H9 (cell line): ENCODE measurements around the gene CD2AP. TPM values are rescaled to one million over a fixed set of nuclear protein-coding genes. Genes with fewer than 3 reads are reported as not detected.

Experiments
- DNase-seq: peaks from one replicate; pipeline ENCODE4 v3.0.0-alpha.2; 2017
- H2AFZ ChIP-seq: one replicate; pipeline ENCODE4 v1.6.1; 2013; ENCODE audit warnings: mild to moderate bottlenecking, low read length, control low read depth, moderate library complexity
- H2AK5ac ChIP-seq: 2 replicates; pipeline ENCODE4 v1.6.1; 2013; ENCODE audit warnings: low read length, control low read depth, mixed read lengths; ENCODE audit not compliant: insufficient read length
- H2BK120ac ChIP-seq: one replicate; pipeline ENCODE4 v1.6.1; 2013; ENCODE audit warnings: low read depth, mild to moderate bottlenecking, low read length, control low read depth, inconsistent platforms; ENCODE audit not compliant: poor library complexity, severe bottlenecking
- H2BK12ac ChIP-seq: 2 replicates; pipeline ENCODE4 v1.6.1; 2013; ENCODE audit warnings: low read length, control low read depth, mixed read lengths, low read depth; ENCODE audit not compliant: insufficient read length
- H2BK15ac ChIP-seq: 2 replicates; pipeline ENCODE4 v1.6.1; 2013; ENCODE audit warnings: low read depth, low read length, control low read depth
- H2BK20ac ChIP-seq: one replicate; pipeline ENCODE4 v1.6.1; 2013; ENCODE audit warnings: low read depth, mild to moderate bottlenecking, low read length, control low read depth, inconsistent platforms; ENCODE audit not compliant: poor library complexity, severe bottlenecking
- H2BK5ac ChIP-seq: 2 replicates; pipeline ENCODE4 v1.6.1; 2013; ENCODE audit warnings: low read length, control low read depth, mixed read lengths; ENCODE audit not compliant: insufficient read length
- H3K14ac ChIP-seq: 2 replicates; pipeline ENCODE4 v1.6.1; 2013; ENCODE audit warnings: low read length, control low read depth; ENCODE audit not compliant: insufficient read depth
- H3K18ac ChIP-seq: 2 replicates; pipeline ENCODE4 v1.6.1; 2013; ENCODE audit warnings: low read depth, mild to moderate bottlenecking, mixed read lengths, low read length, control low read depth; ENCODE audit not compliant: insufficient read length
- H3K23ac ChIP-seq: 2 replicates; pipeline ENCODE4 v1.6.1; 2013; ENCODE audit warnings: low read length, control low read depth, mixed read lengths, low read depth; ENCODE audit not compliant: insufficient read length
- H3K23me2 ChIP-seq: 2 replicates; pipeline ENCODE4 v1.6.1; 2013; ENCODE audit warnings: low read depth, mild to moderate bottlenecking, mixed read lengths, low read length, control low read depth; ENCODE audit not compliant: insufficient read length, poor library complexity, severe bottlenecking
- H3K27ac ChIP-seq: 2 replicates; pipeline ENCODE4 v1.5.1; 2013; ENCODE audit warnings: low read length, control low read depth, mixed read lengths, low read depth; ENCODE audit not compliant: insufficient read length
- H3K27me3 ChIP-seq: 2 replicates; pipeline ENCODE4 v1.6.1; 2013; ENCODE audit warnings: low read length, control low read depth, inconsistent platforms; ENCODE audit not compliant: insufficient read depth
- H3K4ac ChIP-seq: 2 replicates; pipeline ENCODE4 v1.6.1; 2013; ENCODE audit warnings: low read depth, mild to moderate bottlenecking, control low read depth, inconsistent platforms, low read length, moderate library complexity
- H3K4me1 ChIP-seq: 2 replicates; pipeline ENCODE4 v1.6.1; 2013; ENCODE audit warnings: low read length, control low read depth, inconsistent platforms; ENCODE audit not compliant: insufficient read depth
- H3K4me2 ChIP-seq: 2 replicates; pipeline ENCODE4 v1.6.1; 2013; ENCODE audit warnings: low read length, control low read depth, mixed read lengths; ENCODE audit not compliant: insufficient read length, insufficient read depth
- H3K56ac ChIP-seq: 2 replicates; pipeline ENCODE4 v1.6.1; 2013; ENCODE audit warnings: low read depth, mild to moderate bottlenecking, mixed read lengths, low read length, control low read depth; ENCODE audit not compliant: insufficient read length
- H3K79me1 ChIP-seq: 2 replicates; pipeline ENCODE4 v1.6.1; 2013; ENCODE audit warnings: low read depth, mild to moderate bottlenecking, moderate library complexity, low read length, control low read depth, inconsistent platforms; ENCODE audit not compliant: insufficient read depth, poor library complexity, severe bottlenecking
- H3K79me2 ChIP-seq: 2 replicates; pipeline ENCODE4 v1.6.1; 2013; ENCODE audit warnings: low read length, control low read depth, inconsistent platforms; ENCODE audit not compliant: insufficient read depth
- H3K9ac ChIP-seq: 2 replicates; pipeline ENCODE4 v1.6.1; 2013; ENCODE audit warnings: low read length, control low read depth, mixed read lengths; ENCODE audit not compliant: insufficient read length; ENCODE audit errors: extremely low read depth
- H3K9me3 ChIP-seq: one replicate; pipeline ENCODE4 v1.6.1; 2013; ENCODE audit warnings: low read depth, low read length, inconsistent platforms; ENCODE audit not compliant: control insufficient read depth
- H3T11ph ChIP-seq: one replicate; pipeline ENCODE4 v1.6.1; 2013; ENCODE audit warnings: mild to moderate bottlenecking, low read length, control low read depth, inconsistent platforms
- H4K20me1 ChIP-seq: one replicate; pipeline ENCODE4 v1.6.1; 2013; ENCODE audit not compliant: control insufficient read depth, insufficient read length, insufficient read depth
- H4K5ac ChIP-seq: 2 replicates; pipeline ENCODE4 v1.6.1; 2013; ENCODE audit warnings: low read depth, mild to moderate bottlenecking, mixed read lengths, low read length, control low read depth; ENCODE audit not compliant: insufficient read length
- H4K8ac ChIP-seq: replicated peaks from 2 replicates; pipeline ENCODE4 v1.6.1; 2013; ENCODE audit warnings: low read length, control low read depth, mixed read lengths, low read depth; ENCODE audit not compliant: insufficient read length
- H4K91ac ChIP-seq: 2 replicates; pipeline ENCODE4 v1.6.1; 2013; ENCODE audit warnings: low read depth, mild to moderate bottlenecking, moderate library complexity, mixed read lengths, low read length, control low read depth; ENCODE audit not compliant: insufficient read length
- H3K27ac Mint-ChIP-seq, 3 experiments: 2 replicates in 2 of 3; 3 replicates in 1 of 3; pipeline ENCODE4 v1.8.0; 2020 to 2021; ENCODE audit warnings: mixed read lengths in 3 of 3, mild to moderate bottlenecking in 1 of 3, moderate library complexity in 1 of 3
- H3K27me3 Mint-ChIP-seq: 2 replicates; pipeline ENCODE4 v1.8.0; 2021; ENCODE audit warnings: low read depth, mild to moderate bottlenecking, moderate library complexity, mixed read lengths
- H3K36me3 Mint-ChIP-seq, 3 experiments: 2 replicates in 2 of 3; 3 replicates in 1 of 3; pipeline ENCODE4 v1.8.0; 2020 to 2021; ENCODE audit warnings: low read depth in 3 of 3, mixed read lengths in 3 of 3; ENCODE audit not compliant: insufficient read depth in 1 of 3
- H3K4me1 Mint-ChIP-seq, 2 experiments: 2 replicates each; pipeline ENCODE4 v1.8.0; 2020; ENCODE audit warnings: mixed read lengths in 2 of 2
- H3K4me3 Mint-ChIP-seq, 2 experiments: 2 replicates in 1 of 2; 3 replicates in 1 of 2; pipeline ENCODE4 v1.8.0; 2020 to 2021; ENCODE audit warnings: mild to moderate bottlenecking in 2 of 2, mixed read lengths in 2 of 2, moderate library complexity in 1 of 2
- H3K9me3 Mint-ChIP-seq, 2 experiments: 2 replicates in 1 of 2; 3 replicates in 1 of 2; pipeline ENCODE4 v1.8.0; 2020; ENCODE audit warnings: mild to moderate bottlenecking in 2 of 2, mixed read lengths in 2 of 2, moderate library complexity in 1 of 2
- whole genome bisulfite sequencing: extraction: QIAGEN DNeasy Blood & Tissue Kit; methylation state at CpG from one replicate; pipeline ENCODE4 v1.1.7; 2013; ENCODE audit warnings: missing lambda C conversion rate, low lambda C conversion rate, mixed read lengths; ENCODE audit not compliant: insufficient read length; ENCODE audit errors: extremely low coverage; 5-methylcytosine and 5-hydroxymethylcytosine counted together
- total RNA-seq: library from RNA; stranded (reverse); gene quantifications from 2 replicates; pipeline ENCODE4 v1.2.1, GENCODE V29; 2021
- TF ChIP-seq, protein P1 (sequence below): fragments of 200-600 bp; sonication (generic); conservative IDR thresholded peaks from 3 replicates; pipeline ENCODE4 v1.8.0; 2021; ENCODE audit warnings: antibody characterized with exemption, mild to moderate bottlenecking

CD2AP gene
- total RNA-seq, 1 experiment from 2014 or later = 50.1 TPM

- no peak overlapping the region for H3K4me2 ChIP-seq
- H3K4ac ChIP-seq = no peak overlapping the region
- TF ChIP-seq, protein P1, sequence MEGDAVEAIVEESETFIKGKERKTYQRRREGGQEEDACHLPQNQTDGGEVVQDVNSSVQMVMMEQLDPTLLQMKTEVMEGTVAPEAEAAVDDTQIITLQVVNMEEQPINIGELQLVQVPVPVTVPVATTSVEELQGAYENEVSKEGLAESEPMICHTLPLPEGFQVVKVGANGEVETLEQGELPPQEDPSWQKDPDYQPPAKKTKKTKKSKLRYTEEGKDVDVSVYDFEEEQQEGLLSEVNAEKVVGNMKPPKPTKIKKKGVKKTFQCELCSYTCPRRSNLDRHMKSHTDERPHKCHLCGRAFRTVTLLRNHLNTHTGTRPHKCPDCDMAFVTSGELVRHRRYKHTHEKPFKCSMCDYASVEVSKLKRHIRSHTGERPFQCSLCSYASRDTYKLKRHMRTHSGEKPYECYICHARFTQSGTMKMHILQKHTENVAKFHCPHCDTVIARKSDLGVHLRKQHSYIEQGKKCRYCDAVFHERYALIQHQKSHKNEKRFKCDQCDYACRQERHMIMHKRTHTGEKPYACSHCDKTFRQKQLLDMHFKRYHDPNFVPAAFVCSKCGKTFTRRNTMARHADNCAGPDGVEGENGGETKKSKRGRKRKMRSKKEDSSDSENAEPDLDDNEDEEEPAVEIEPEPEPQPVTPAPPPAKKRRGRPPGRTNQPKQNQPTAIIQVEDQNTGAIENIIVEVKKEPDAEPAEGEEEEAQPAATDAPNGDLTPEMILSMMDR = no peak
- H3K36me3 Mint-ChIP-seq = peaks cover 3 to 6% (median 5%) of the 10 kb centered on the region in 3 experiments; a peak in 6 of 7 replicates
- no peak overlapping the region for H3K56ac ChIP-seq
- H4K8ac ChIP-seq = no peak overlapping the region
- no peaks in the 10 kb centered on the region for H3K9me3 ChIP-seq
- H2BK5ac ChIP-seq = no peak overlapping the region
- no peak overlapping the region for H2BK15ac ChIP-seq
- no peak overlapping the region for H3K9ac ChIP-seq
- H4K5ac ChIP-seq = no peak overlapping the region
- no peak overlapping the region for H4K91ac ChIP-seq
- no peaks in the 10 kb centered on the region for H3K27me3 ChIP-seq
- H3T11ph ChIP-seq = no peak overlapping the region
- H3K23ac ChIP-seq = no peak overlapping the region
- peaks cover 3% of the 10 kb centered on the region for H3K79me1 ChIP-seq
- no CpG with 5 or more reads among the region's 2 CpGs for WGBS
- DNase-seq = no peak
- H3K27ac ChIP-seq = no peak overlapping the region
- H2BK20ac ChIP-seq = no peak overlapping the region
- no peak overlapping the region for H2AFZ ChIP-seq
- H4K20me1 ChIP-seq = no peaks in the 10 kb centered on the region
- no peaks in the 10 kb centered on the region for H3K23me2 ChIP-seq
- no peaks in the 10 kb centered on the region for H3K9me3 Mint-ChIP-seq
- H3K4me1 ChIP-seq = no peaks in the 10 kb centered on the region
- H3K14ac ChIP-seq = no peak overlapping the region
- peaks cover 9 to 10% of the 10 kb centered on the region in 2 experiments for H3K4me1 Mint-ChIP-seq
- H3K27me3 Mint-ChIP-seq = no peaks in the 10 kb centered on the region
- peak overlapping the region in 2 of 3 experiments; percentile 31 to 53; a peak in 4 of 7 replicates for H3K27ac Mint-ChIP-seq
- no peak overlapping the region for H3K18ac ChIP-seq
- H2BK120ac ChIP-seq = no peak overlapping the region
- H3K4me3 Mint-ChIP-seq = no peak overlapping the region
- peaks cover 3% of the 10 kb centered on the region; the same call in 1 of the 2 replicates for H3K79me2 ChIP-seq
- H2AK5ac ChIP-seq = no peak overlapping the region
- no peak overlapping the region for H2BK12ac ChIP-seq
These were observed 93.9 kb downstream of the CD2AP start for GRCh38 chr6:47571488-47571887.
